ENCODE measurements around the gene ZNF665.

DNA sequence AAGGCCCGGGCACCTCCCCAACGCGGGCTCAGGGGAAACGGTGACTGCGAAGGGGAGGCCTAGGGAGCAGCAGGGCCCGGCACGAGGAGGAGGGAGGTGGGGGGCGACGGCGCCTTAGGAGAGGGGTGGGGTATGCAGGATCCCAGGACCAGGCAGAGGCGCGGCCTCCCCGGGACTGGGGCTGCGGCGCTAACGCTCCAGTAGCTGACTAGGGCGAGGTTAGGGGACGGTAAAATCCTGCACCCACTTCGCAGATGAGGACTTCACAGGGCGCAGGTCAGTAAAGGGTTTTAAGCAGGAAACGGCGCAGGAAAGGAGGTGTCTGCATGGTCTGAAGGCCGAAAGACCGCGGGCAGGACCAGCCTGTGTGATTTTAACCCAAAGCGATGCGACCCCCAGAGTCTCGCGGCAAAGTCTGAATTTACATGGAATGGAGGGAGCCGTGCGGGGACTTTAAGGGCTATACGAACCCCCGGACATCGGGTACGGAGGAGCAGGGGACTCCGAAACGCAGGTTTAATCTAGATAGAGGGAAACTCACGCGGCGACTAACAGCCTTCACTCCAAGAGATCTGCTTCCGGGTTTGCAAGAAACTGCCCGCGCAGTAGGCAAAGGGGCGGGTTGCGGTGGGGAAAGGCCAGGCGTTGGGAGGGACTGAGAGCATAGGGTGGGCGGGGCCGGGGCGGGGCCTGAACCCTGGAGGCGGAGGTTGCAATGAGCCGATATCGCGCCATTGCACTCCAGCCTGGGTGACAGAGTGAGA is at the start of gene ZNF665:
- TF ChIP-seq POLR2A (IDR thresholded peaks at IDR 0.05) = peak; percentile 43 to 67
- TF ChIP-seq, protein P1, sequence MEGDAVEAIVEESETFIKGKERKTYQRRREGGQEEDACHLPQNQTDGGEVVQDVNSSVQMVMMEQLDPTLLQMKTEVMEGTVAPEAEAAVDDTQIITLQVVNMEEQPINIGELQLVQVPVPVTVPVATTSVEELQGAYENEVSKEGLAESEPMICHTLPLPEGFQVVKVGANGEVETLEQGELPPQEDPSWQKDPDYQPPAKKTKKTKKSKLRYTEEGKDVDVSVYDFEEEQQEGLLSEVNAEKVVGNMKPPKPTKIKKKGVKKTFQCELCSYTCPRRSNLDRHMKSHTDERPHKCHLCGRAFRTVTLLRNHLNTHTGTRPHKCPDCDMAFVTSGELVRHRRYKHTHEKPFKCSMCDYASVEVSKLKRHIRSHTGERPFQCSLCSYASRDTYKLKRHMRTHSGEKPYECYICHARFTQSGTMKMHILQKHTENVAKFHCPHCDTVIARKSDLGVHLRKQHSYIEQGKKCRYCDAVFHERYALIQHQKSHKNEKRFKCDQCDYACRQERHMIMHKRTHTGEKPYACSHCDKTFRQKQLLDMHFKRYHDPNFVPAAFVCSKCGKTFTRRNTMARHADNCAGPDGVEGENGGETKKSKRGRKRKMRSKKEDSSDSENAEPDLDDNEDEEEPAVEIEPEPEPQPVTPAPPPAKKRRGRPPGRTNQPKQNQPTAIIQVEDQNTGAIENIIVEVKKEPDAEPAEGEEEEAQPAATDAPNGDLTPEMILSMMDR (IDR thresholded peaks at IDR 0.05) = no peak

Data from uterus (tissue), 2 donors.